Caco-2 (cell line): ENCODE results near the gene LRWD1. TPM values are rescaled to one million over a fixed set of nuclear protein-coding genes. Genes with fewer than 3 reads are reported as not detected.
A peak's percentile ranks its signal among the peaks of the same experiment; 100 is the strongest.
"Not testable (repeated sequence)": the region's sequence is repeated elsewhere in the genome, so short reads cannot be mapped to it uniquely, and the experiment has no call there.

Experiments used
- BruUV-seq: library from RNA; stranded (reverse); fragments of 400-500 nt; replicated peaks from 2 replicates; lab custom pipeline; 2021; lab: Mats Ljungman, UMichigan
- CTCF ChIA-PET: fragments of 300-600 bp; sonication (Branson Sonifier 250); formaldehyde crosslinking; loops from one replicate; lab custom pipeline; 2022; ENCODE audit warnings: antibody characterized with exemption; lab: Charles Lee
- POLR2A ChIA-PET: fragments of 300-600 bp; sonication (Branson Sonifier 250); formaldehyde crosslinking; loops from one replicate; lab custom pipeline; 2022; ENCODE audit warnings: antibody characterized with exemption; lab: Charles Lee
- DNase-seq, 2 experiments: peaks; one replicate each; pipeline versions ENCODE4 v3.0.0 to v3.0.0-alpha.2; 2020 to 2022
- H3K27me3 ChIP-seq: replicated peaks from 2 replicates; pipeline ENCODE4 v1.6.0; 2011; ENCODE audit warnings: low read length; ENCODE audit not compliant: control insufficient read depth, insufficient read depth
- H3K36me3 ChIP-seq: 2 replicates; pipeline ENCODE4 v1.5.1; 2011; ENCODE audit warnings: low read length; ENCODE audit not compliant: control insufficient read depth, insufficient read depth
- H3K4me1 ChIP-seq: fragments of 250-450 bp; sonication (Bioruptor Pico); 2 replicates; pipeline ENCODE4 v1.5.1; 2020; ENCODE audit warnings: mild to moderate bottlenecking
- H3K4me3 ChIP-seq: 2 replicates; pipeline ENCODE4 v1.5.1; 2011; ENCODE audit warnings: low read depth, mild to moderate bottlenecking, control low read depth, low read length
- H3K9me3 ChIP-seq: fragments of 250-450 bp; sonication (Bioruptor Pico); 2 replicates; pipeline ENCODE4 v1.5.1; 2020; ENCODE audit warnings: mild to moderate bottlenecking, moderate library complexity
- H3K27ac Mint-ChIP-seq: one replicate; pipeline ENCODE4 v1.8.0; 2022; ENCODE audit warnings: mixed read lengths; ENCODE audit not compliant: unreplicated experiment
- H3K27me3 Mint-ChIP-seq: one replicate; pipeline ENCODE4 v1.8.0; 2022; ENCODE audit warnings: mixed read lengths; ENCODE audit not compliant: insufficient read depth, unreplicated experiment
- H3K36me3 Mint-ChIP-seq: one replicate; pipeline ENCODE4 v1.8.0; 2022; ENCODE audit warnings: mild to moderate bottlenecking, mixed read lengths; ENCODE audit not compliant: insufficient read depth, unreplicated experiment
- H3K4me1 Mint-ChIP-seq: one replicate; pipeline ENCODE4 v1.8.0; 2022; ENCODE audit warnings: low read depth, mixed read lengths; ENCODE audit not compliant: unreplicated experiment
- H3K4me3 Mint-ChIP-seq: one replicate; pipeline ENCODE4 v1.8.0; 2022; ENCODE audit warnings: mild to moderate bottlenecking, moderate library complexity, mixed read lengths; ENCODE audit not compliant: unreplicated experiment
- H3K9me3 Mint-ChIP-seq: one replicate; pipeline ENCODE4 v1.8.0; 2022; ENCODE audit warnings: mixed read lengths; ENCODE audit not compliant: unreplicated experiment
- intact Hi-C: fragments of 100-400 bp; cut with micrococcal nuclease; formaldehyde crosslinking; loops from one replicate; pipeline ENCODE4 v1.10.0; 2022; ENCODE audit not compliant: unreplicated experiment
- total RNA-seq: library from RNA; stranded (reverse); gene quantifications from 2 replicates; pipeline ENCODE4 v1.2.3, GENCODE V29; 2022

Gene LRWD1
- total RNA-seq, 1 experiment from 2014 or later = 23.6 TPM

GRCh38 chr7:102493220-102493935, 28.6 kb downstream of the LRWD1 start:
- CTCF ChIA-PET, H3K27me3 ChIP-seq, H3K4me1 ChIP-seq, H3K4me1 Mint-ChIP-seq, H3K9me3 Mint-ChIP-seq, H3K4me3 Mint-ChIP-seq, POLR2A ChIA-PET, H3K4me3 ChIP-seq, H3K36me3 ChIP-seq, intact Hi-C loops, H3K27me3 Mint-ChIP-seq, H3K36me3 Mint-ChIP-seq, BruUV-seq, H3K9me3 ChIP-seq, H3K27ac Mint-ChIP-seq, DNase-seq: not testable (repeated sequence)

- H3K4me1 ChIP-seq, POLR2A ChIA-PET, H3K27me3 ChIP-seq, H3K9me3 ChIP-seq, H3K4me3 ChIP-seq, H3K9me3 Mint-ChIP-seq, intact Hi-C loops, H3K27me3 Mint-ChIP-seq, H3K36me3 Mint-ChIP-seq, H3K27ac Mint-ChIP-seq, H3K36me3 ChIP-seq, H3K4me1 Mint-ChIP-seq, CTCF ChIA-PET, H3K4me3 Mint-ChIP-seq, BruUV-seq: not testable (repeated sequence)
- DNase-seq = peak in 1 of 2 experiments; percentile 4
Measured at GRCh38 chr7:102494026-102494425, 29.2 kb downstream of the LRWD1 start.

GRCh38 chr7:102494473-102495149, 29.8 kb downstream of the LRWD1 start:
- BruUV-seq, H3K9me3 ChIP-seq, H3K4me3 ChIP-seq, DNase-seq, CTCF ChIA-PET, H3K27me3 Mint-ChIP-seq, H3K36me3 ChIP-seq, H3K27ac Mint-ChIP-seq, H3K4me1 ChIP-seq, H3K4me3 Mint-ChIP-seq, POLR2A ChIA-PET, intact Hi-C loops, H3K4me1 Mint-ChIP-seq, H3K27me3 ChIP-seq, H3K9me3 Mint-ChIP-seq, H3K36me3 Mint-ChIP-seq: not testable (repeated sequence)

GRCh38 chr7:102496861-102497260, 32.1 kb downstream of the LRWD1 start:
- H3K9me3 ChIP-seq, H3K27me3 Mint-ChIP-seq, H3K4me3 Mint-ChIP-seq, BruUV-seq, H3K4me1 Mint-ChIP-seq, POLR2A ChIA-PET, H3K9me3 Mint-ChIP-seq, intact Hi-C loops, H3K27me3 ChIP-seq, H3K4me1 ChIP-seq, DNase-seq, CTCF ChIA-PET, H3K36me3 ChIP-seq, H3K4me3 ChIP-seq, H3K36me3 Mint-ChIP-seq, H3K27ac Mint-ChIP-seq: not testable (repeated sequence)

- POLR2A ChIA-PET, H3K9me3 Mint-ChIP-seq: not testable (repeated sequence)
Measured at GRCh38 chr7:102497308-102497707, 32.5 kb downstream of the LRWD1 start.

GRCh38 chr7:102498321-102498720, 33.5 kb downstream of the LRWD1 start:
- H3K27me3 ChIP-seq, H3K9me3 ChIP-seq, POLR2A ChIA-PET, H3K4me1 Mint-ChIP-seq, H3K36me3 Mint-ChIP-seq, H3K4me3 Mint-ChIP-seq, H3K27me3 Mint-ChIP-seq, CTCF ChIA-PET, BruUV-seq, intact Hi-C loops, H3K4me3 ChIP-seq, H3K9me3 Mint-ChIP-seq, H3K36me3 ChIP-seq, H3K4me1 ChIP-seq, DNase-seq, H3K27ac Mint-ChIP-seq: not testable (repeated sequence)

More at GRCh38 chr7:102497308-102497707, 32.5 kb downstream of the LRWD1 start:
- H3K36me3 Mint-ChIP-seq, H3K27me3 Mint-ChIP-seq, DNase-seq, intact Hi-C loops, H3K4me3 ChIP-seq, H3K27ac Mint-ChIP-seq, H3K36me3 ChIP-seq, H3K4me1 ChIP-seq, H3K27me3 ChIP-seq, CTCF ChIA-PET, BruUV-seq, H3K4me1 Mint-ChIP-seq, H3K4me3 Mint-ChIP-seq, H3K9me3 ChIP-seq: not testable (repeated sequence)

- intact Hi-C loops, H3K27me3 Mint-ChIP-seq, H3K36me3 ChIP-seq, DNase-seq, H3K27me3 ChIP-seq, H3K4me3 Mint-ChIP-seq, H3K9me3 ChIP-seq, BruUV-seq, H3K4me3 ChIP-seq, H3K4me1 Mint-ChIP-seq, H3K27ac Mint-ChIP-seq, CTCF ChIA-PET, H3K4me1 ChIP-seq, H3K9me3 Mint-ChIP-seq, POLR2A ChIA-PET, H3K36me3 Mint-ChIP-seq: not testable (repeated sequence)
Measured at GRCh38 chr7:102503141-102503540, 38.4 kb downstream of the LRWD1 start.
